LNCAP (cell line): ENCODE data around the gene SLC2A4RG.

Source experiments
- CTCF ChIP-seq: fragments of 450-650 bp; IDR thresholded peaks from 2 replicates; pipeline ENCODE4 v1.5.1; 2017; ENCODE audit warnings: mild to moderate bottlenecking

Gene SLC2A4RG

GRCh38 chr20:63755933-63756647, 16.5 kb downstream of the SLC2A4RG start:
- TF ChIP-seq CTCF = no peak

- TF ChIP-seq CTCF = no peak
Measured at GRCh38 chr20:63756648-63756991, 17.0 kb downstream of the SLC2A4RG start.

GRCh38 chr20:63758152-63758551, 18.6 kb downstream of the SLC2A4RG start:
- TF ChIP-seq CTCF = no peak

- TF ChIP-seq CTCF = no peak
Measured at GRCh38 chr20:63759377-63759901, 19.9 kb downstream of the SLC2A4RG start.

GRCh38 chr20:63765082-63765873, 25.7 kb downstream of the SLC2A4RG start:
- no peak for TF ChIP-seq CTCF

- TF ChIP-seq CTCF = no peak
Measured at GRCh38 chr20:63765902-63766301, 26.3 kb downstream of the SLC2A4RG start.

- TF ChIP-seq CTCF = no peak
Measured at GRCh38 chr20:63766695-63767426, 27.3 kb downstream of the SLC2A4RG start.
